NCI-H1694 treated with DMSO at 0.1 percent for 48 hours (cell line): Measurements from ENCODE around the gene MSH4.
"Not testable (repeated sequence)": the region's sequence is repeated elsewhere in the genome, so short reads cannot be mapped to it uniquely, and the experiment has no call there.

Source experiments
- DNase-seq: peaks from one replicate; lab custom pipeline; 2025; lab: John Stamatoyannopoulos, UW

Gene MSH4

GRCh38 chr1:75937034-75937433 is 140.4 kb downstream of the MSH4 start:
- DNase-seq = no peak

GRCh38 chr1:75943037-75943436 is 146.4 kb downstream of the MSH4 start:
- not testable (repeated sequence) for DNase-seq

GRCh38 chr1:75950176-75950575 is 153.5 kb downstream of the MSH4 start:
- DNase-seq = no peak

GRCh38 chr1:75952016-75952415 is 155.3 kb downstream of the MSH4 start:
- DNase-seq = no peak

GRCh38 chr1:75953461-75953860 is 156.8 kb downstream of the MSH4 start:
- DNase-seq = no peak

GRCh38 chr1:75954586-75954985 is 157.9 kb downstream of the MSH4 start:
- DNase-seq = no peak
